Mucosa of stomach (tissue), 1 donor: ENCODE data around the gene C9orf152.
"Not testable (repeated sequence)": the region's sequence is repeated elsewhere in the genome, so short reads cannot be mapped to it uniquely, and the experiment has no call there.

Source experiments
- H3K27me3 ChIP-seq: one replicate; pipeline ENCODE4 v1.7.0; 2013; ENCODE audit warnings: mild to moderate bottlenecking, low read length; ENCODE audit not compliant: control insufficient read depth, insufficient read depth
- H3K36me3 ChIP-seq: one replicate; pipeline ENCODE4 v1.7.0; 2013; ENCODE audit warnings: low read length; ENCODE audit not compliant: control insufficient read depth, insufficient read depth
- H3K4me1 ChIP-seq: one replicate; pipeline ENCODE4 v1.7.0; 2013; ENCODE audit warnings: mild to moderate bottlenecking, low read length; ENCODE audit not compliant: control insufficient read depth, insufficient read depth
- H3K4me3 ChIP-seq: one replicate; pipeline ENCODE4 v1.7.0; 2013; ENCODE audit warnings: low read length
- H3K9ac ChIP-seq: one replicate; pipeline ENCODE4 v1.7.0; 2013; ENCODE audit warnings: mild to moderate bottlenecking, low read length, moderate library complexity
- H3K9me3 ChIP-seq: one replicate; pipeline ENCODE4 v1.7.0; 2013; ENCODE audit warnings: mild to moderate bottlenecking, low read length, moderate library complexity; ENCODE audit not compliant: control insufficient read depth
- donor health status: Pancreatic carcinoma.

The C9orf152 gene

DNA sequence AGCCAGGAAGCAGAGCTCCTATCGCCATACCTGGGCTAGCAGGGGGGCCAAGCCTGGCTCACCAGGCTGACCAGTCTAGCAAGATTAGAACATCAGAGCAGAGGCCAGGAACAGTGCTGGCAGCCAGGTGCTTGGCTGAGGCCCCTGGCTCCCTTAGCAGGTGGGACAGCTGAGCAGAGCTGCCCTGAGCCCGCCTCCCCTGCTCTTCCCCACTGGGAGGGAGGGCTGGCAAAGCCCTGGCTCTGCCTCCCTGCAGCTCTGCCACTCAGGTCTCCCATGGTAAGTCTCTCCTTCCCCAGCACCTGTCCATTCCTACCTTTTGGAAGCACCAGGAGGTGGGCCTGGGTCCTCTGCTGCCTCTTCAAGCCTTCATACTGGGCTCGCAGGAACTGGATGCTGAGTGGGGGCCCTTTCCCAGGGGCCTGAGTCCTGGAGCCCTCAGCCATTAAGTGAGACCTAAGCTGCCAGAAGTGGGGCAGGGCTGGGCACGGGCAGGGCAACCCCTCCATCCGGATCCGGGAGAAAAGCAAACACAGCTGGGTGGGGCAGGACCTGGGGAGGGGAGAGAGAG is 803 bp downstream of the C9orf152 start:
- H3K27me3 ChIP-seq, result no peaks in the 10 kb centered on the region
- peak overlapping the region; percentile 58 for H3K4me3 ChIP-seq
- no peaks in the 10 kb centered on the region for H3K9me3 ChIP-seq
- H3K9ac ChIP-seq, result peak overlapping the region; percentile 91
- no peaks in the 10 kb centered on the region for H3K36me3 ChIP-seq
- H3K4me1 ChIP-seq, result peaks cover 34% of the 10 kb centered on the region

DNA sequence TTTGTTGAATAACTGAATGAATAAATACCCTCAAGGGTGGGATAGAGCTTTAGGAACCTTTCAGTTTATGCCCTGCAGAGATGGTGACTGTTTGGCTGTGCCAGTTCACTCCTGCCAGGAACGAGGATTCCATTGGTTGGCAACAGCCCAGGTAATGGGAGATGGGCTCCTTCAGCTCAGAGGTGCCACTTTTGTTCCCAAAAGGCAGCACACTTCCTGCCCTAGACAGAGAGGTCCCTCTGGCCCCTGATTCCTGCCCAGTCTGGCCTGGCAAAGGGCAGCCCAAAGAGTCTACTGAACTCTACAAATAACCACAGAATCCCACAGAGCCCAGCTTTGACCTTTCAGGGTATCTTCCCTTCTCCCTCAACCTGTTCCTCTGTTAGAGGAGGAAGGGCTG is 1.6 kb downstream of the C9orf152 start:
- Histone ChIP-seq H3K9me3 (no peaks in the 10 kb centered on the region), H3K9ac (peak overlapping the region; percentile 91), H3K36me3 (no peaks in the 10 kb centered on the region)

DNA sequence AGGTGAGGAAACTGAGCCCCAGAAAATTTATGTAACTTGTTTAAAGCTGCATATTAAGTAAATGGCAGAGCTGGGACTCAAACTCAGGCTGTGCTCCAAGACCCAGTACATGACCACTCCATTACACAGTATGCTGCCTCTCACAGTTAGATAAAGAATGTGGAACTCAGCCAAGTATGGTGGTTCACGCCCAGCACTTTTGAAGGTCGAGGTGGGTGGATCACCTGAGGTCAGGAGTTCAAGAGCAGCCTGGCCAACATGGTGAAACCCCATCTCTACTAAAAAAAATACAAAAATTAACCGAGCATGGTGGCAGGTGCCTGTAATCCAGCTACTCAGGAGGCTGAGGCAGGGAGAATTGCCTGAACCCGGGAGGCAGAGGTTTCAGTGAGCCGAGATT is 2.3 kb downstream of the C9orf152 start:
- not testable (repeated sequence) for H3K9me3 ChIP-seq, H3K36me3 ChIP-seq, H3K27me3 ChIP-seq
- Histone ChIP-seq H3K4me3 (peak overlapping the region; percentile 14), H3K9ac (peak overlapping the region; percentile 91), H3K4me1 (peaks cover 45% of the 10 kb centered on the region)

More for the DNA sequence above, 1.6 kb downstream of the C9orf152 start:
- peaks cover 38% of the 10 kb centered on the region for H3K4me1 ChIP-seq
- H3K4me3 ChIP-seq, result peak overlapping the region; percentile 58
- H3K27me3 ChIP-seq, result no peaks in the 10 kb centered on the region

DNA sequence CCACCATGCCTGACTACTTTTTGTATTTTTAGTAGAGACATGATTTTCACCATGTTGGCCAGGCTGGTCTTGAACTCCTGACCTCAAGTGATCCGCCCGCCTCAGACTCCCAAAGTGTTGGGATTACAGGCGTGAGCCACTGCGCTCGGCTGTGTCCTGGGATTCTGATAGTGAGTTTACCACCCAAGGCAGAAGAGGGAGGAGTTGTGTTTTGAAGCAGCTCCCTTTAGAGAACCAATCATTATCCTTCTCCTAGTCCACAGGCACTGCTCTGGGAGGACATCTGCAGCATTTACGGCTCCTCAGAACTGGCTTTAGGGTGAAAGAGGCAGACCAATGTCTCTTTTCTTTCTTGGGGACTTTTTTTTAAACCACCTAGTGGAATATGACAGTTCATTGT is 5.7 kb downstream of the C9orf152 start:
- Histone ChIP-seq H3K36me3 (no peaks in the 10 kb centered on the region), H3K4me3 (no peak overlapping the region), H3K4me1 (peaks cover 69% of the 10 kb centered on the region), H3K9ac (no peak overlapping the region), H3K27me3 (no peaks in the 10 kb centered on the region), H3K9me3 (no peaks in the 10 kb centered on the region)

DNA sequence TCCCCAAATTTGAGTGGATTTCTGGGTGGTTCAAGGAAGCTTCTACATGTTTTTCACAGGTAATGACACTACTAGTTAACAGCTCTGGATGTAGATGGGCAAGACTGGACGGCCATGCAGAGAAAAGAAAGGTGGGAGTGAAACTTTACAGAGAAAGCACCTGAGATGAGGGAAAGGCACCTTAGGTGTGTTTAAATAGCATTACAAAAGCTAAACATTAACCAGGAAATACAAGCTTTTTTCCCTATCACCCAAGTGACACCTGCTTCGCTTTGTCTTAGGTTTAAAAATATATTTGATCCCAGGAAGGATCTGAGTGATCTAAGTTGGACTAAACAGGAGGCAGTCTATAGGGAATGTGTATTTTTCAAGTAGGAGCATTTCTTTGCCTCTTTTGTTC is 8.3 kb downstream of the C9orf152 start:
- Histone ChIP-seq H3K4me1 (peaks cover 68% of the 10 kb centered on the region), H3K9ac (no peak overlapping the region), H3K9me3 (no peaks in the 10 kb centered on the region), H3K4me3 (no peak overlapping the region), H3K27me3 (no peaks in the 10 kb centered on the region), H3K36me3 (no peaks in the 10 kb centered on the region)

DNA sequence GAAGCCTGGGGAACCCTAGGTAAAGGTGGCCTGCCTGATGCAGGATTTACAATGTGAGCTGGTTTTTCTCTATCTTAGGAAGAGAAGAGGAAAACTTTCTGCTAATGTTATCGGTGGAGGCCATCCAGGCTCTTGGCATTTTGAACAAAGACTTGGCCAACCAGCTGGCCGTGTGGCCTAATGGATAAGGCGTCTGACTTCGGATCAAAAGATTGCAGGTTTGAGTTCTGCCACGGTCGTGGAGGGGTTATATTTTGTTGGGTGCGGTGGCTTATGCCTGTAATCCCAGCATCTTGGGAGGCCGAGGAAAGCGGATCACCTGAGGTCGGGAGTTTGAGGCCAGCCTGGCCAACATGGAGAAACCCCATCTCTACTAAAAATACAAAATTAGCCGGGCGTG is 9.6 kb downstream of the C9orf152 start:
- Histone ChIP-seq H3K9me3 (no peaks in the 10 kb centered on the region), H3K4me1 (peaks cover 70% of the 10 kb centered on the region), H3K9ac (no peak overlapping the region), H3K36me3 (no peaks in the 10 kb centered on the region), H3K27me3 (no peaks in the 10 kb centered on the region), H3K4me3 (no peak overlapping the region)

DNA sequence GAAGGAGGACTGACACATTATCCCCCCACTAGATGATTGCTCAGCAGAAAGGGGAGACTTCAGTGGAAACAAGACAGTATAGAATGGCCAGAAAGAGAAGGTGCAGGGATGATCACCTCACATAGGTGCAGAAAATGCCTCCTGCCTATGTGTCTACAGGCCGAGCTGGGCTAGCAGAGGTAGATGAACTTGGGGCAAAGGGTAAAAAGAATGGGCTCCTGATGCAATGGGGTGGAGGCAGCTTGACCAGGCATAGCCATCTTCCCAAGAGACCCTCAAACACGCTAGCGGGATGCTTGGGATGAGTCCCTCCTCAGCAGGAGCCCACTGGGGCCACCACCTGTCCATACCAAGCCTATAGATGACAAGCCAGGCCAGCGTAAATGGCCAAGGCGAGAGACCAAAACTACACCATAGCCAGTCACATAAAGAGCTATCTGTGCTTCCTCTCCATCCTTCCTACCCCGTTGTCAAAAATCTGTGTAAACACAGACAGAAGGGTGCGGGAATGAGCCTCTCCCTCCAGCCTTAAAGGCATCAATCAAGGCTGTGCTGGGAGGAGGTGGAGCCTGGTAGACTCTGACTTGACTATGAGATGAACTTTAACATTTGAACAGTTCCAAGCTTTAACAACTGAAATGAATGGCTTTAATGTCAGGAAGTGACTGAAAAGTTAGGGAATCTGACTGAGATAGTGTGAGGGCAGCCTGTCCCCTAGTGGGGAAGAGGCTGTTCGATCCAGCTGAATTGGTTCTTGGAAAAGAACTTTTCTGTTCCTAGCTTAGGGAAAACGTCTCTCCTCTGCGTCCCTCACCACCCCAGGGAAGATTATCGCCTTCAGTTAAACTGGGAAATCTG is 10.4 kb downstream of the C9orf152 start:
- no peaks in the 10 kb centered on the region for H3K36me3 ChIP-seq
- H3K9ac ChIP-seq, result no peak overlapping the region
- no peak overlapping the region for H3K4me3 ChIP-seq
- H3K9me3 ChIP-seq, result no peaks in the 10 kb centered on the region
- no peaks in the 10 kb centered on the region for H3K27me3 ChIP-seq
- H3K4me1 ChIP-seq, result peaks cover 74% of the 10 kb centered on the region

DNA sequence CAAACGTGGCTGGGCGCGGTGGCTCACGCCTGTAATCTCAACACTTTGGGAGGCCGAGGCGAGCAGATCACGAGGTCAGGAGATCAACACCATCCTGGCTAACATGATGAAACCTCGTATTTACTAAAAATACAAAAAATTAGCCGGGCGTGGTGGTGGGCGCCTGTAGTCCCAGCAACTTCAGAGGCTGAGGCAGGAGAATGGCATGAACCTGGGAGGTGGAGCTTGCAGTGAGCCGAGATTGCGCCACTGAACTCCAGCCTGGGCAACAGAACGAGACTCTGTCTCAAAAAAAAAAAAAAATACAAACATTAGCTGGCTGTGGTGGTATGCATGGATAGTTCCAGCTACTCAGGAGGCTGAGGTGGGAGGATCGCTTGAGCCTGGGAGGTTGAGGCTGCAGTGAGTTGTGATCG is 11.9 kb downstream of the C9orf152 start:
- not testable (repeated sequence) for H3K4me3 ChIP-seq, H3K27me3 ChIP-seq, H3K36me3 ChIP-seq, H3K9me3 ChIP-seq, H3K9ac ChIP-seq
- H3K4me1 ChIP-seq, result peaks cover 67% of the 10 kb centered on the region

DNA sequence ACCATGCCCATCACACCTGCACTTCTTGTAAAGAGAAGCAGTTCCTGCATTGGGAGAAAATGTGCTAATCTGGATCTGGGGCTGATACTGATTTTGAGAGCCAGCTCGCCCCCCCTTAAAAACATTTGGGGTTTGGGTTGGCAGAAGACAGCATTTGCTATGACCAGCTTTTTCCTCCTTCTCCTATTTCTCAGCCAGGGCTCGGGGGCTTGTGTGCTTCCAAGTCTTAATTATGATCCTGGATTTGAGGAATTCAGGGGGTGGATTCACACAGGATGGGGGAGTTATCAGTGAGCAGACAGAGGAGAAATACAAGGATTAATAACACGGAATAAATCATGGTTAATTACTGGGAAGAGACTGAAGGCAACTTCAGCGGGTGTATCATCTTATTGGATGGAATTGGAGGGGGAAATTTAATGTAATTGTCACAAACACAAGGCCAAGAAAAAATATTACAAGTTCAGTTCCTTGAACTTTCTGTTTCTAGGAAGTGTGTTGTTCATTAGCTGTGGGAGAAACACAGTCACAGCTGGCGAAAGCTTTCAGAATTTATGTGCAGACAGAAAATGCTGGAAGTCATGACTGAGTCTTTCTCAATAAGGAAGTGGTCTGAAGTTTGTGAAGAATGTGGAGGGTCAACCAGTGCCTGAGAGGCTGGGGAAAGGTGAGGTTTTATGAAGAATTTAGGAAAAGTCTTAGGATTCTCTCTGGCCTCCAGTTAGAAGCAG is 15.3 kb downstream of the C9orf152 start:
- Histone ChIP-seq H3K27me3 (no peaks in the 10 kb centered on the region), H3K4me3 (no peak overlapping the region), H3K36me3 (no peaks in the 10 kb centered on the region), H3K9ac (peak overlapping the region; percentile 7), H3K4me1 (peaks cover 64% of the 10 kb centered on the region), H3K9me3 (no peaks in the 10 kb centered on the region)

DNA sequence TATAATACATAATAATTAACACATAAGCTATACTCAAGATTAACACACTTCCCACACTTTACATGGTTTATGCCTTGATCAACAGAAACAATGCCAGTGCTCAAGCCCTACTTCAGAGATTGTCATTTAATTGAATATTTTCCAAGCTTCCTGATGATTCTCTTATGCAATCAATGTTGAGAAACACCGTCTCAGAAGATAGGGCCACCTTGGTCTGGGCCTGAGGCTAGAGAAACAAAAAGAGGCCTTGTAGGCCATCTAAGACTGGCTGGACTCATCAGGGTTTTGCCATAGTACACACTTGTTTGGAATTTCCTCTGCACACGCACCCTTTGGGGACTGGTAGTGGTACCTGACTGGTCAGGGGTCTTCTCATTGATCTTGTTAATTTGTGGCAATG is 16.3 kb downstream of the C9orf152 start:
- H3K9ac ChIP-seq, result no peak overlapping the region
- no peaks in the 10 kb centered on the region for H3K36me3 ChIP-seq
- peaks cover 60% of the 10 kb centered on the region for H3K4me1 ChIP-seq
- H3K27me3 ChIP-seq, result no peaks in the 10 kb centered on the region
- H3K9me3 ChIP-seq, result no peaks in the 10 kb centered on the region
- no peak overlapping the region for H3K4me3 ChIP-seq

DNA sequence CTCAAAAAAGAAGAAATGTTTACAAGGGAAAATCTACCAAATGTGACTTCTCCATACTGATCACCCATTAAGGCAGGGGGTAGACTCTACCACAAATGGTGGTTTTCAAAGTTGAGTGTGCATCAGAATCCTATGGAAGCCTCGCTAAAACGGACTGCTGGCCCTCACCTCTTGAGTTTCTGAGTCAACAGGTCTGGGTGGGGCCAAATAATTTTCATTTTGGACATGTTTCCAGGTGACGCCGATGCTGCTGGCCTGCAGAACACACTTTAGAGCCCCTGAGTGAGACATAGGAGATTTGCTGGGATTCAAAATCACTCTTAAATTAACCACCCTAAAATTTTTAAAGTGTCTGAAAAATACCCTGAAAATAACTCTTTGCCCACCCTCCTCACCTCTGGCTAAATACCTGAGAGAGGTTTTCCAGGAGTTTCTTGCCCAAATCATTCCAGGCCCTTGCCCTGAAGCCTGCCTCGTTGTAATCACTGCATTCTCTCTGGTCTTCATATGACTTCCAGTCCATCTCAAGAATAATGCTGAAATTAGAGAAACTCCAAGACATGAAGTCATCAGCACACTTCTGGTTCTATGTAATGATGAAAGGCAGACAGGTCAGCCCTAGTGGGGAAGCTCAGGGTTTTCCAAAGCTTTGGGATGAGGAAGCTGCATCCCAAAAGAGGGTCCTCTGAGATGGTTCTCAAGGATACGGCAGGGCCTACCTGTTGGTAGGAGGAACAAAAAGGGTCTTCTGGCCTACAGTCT is 18.2 kb downstream of the C9orf152 start:
- Histone ChIP-seq H3K4me1 (peaks cover 55% of the 10 kb centered on the region), H3K36me3 (no peaks in the 10 kb centered on the region), H3K9me3 (no peaks in the 10 kb centered on the region), H3K4me3 (no peak overlapping the region), H3K9ac (peak overlapping the region; percentile 25), H3K27me3 (no peaks in the 10 kb centered on the region)
